GM19035 (cell line): ENCODE results near the gene UCK1.
A peak's percentile ranks its signal among the peaks of the same experiment; 100 is the strongest.
"Not testable (repeated sequence)": the region's sequence is repeated elsewhere in the genome, so short reads cannot be mapped to it uniquely, and the experiment has no call there.

Experiments
- ATAC-seq: cut with Tn5 transposase; IDR thresholded peaks from one replicate; pipeline ENCODE4 v1.9.1; 2021; ENCODE audit not compliant: unreplicated experiment

UCK1 gene

GRCh38 chr9:131523451-131524435 is 7.3 kb downstream of the UCK1 start:
- ATAC-seq, result no peak

GRCh38 chr9:131523086-131523388 is 8.0 kb downstream of the UCK1 start:
- no peak for ATAC-seq

DNA sequence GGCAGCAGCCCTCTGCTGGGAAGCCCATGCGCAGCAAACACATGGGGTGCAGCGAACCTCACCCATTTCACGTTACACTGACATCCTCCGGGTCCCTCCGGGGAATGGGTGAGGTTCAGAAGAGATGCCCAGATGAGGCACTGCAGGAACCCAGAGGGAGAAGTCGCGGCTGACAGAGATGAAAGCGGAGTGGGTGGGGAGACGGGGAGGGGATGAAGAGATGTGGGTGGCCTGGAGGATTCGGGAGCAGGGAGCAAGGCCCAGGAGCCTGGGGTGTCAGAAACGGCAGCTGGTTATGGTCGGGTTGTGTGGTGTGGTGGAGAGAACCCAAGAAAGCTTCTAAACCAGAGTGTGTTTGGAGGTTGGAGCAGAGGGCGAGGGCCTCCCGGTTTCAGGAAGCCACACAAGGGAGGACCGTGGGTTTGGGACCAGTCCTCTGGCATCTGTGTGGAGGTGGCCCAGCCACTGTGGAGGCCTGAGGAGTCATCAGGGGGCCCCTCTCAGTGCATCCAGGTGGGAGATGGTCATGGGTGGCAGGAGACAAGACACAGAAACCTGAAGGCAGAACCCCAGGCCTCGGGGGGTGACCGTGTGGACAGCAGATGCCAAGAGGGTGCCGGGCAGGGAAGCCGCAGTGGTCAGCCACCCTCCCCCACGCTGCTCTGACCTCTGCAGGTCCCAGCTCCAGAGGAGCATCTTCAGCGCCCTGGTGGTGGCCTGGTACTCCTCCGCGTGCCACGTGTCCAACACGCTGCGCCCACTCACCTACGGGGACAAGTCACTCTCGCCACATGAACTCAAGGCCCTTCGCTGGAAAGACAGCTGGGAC is 8.6 kb downstream of the UCK1 start:
- no peak for ATAC-seq

GRCh38 chr9:131521822-131522221 is 9.2 kb downstream of the UCK1 start:
- no peak for ATAC-seq

DNA sequence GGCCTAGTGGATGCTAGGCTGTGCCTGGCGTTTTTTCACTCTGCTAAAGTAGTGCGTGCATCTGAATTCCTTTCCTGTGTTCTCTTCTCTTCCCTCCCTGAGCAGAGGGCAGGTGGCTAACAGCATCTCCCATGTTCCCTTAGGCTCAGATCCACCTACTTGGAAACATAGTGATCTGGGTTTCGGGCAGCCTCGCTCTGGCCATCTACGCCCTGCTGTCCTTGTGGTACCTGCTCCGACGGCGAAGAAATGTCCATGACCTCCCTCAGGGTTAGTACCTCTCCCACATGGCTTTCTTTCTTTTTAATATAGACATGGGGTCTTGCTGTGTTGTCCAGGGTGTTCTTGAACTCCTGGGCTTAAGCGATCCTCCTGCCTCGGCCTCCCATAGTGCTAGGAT is 9.9 kb downstream of the UCK1 start:
- ATAC-seq, result no peak

GRCh38 chr9:131520503-131520902 is 10.6 kb downstream of the UCK1 start:
- no peak for ATAC-seq

GRCh38 chr9:131518553-131518952 is 12.5 kb downstream of the UCK1 start:
- ATAC-seq, result no peak

GRCh38 chr9:131517761-131518190 is 13.3 kb downstream of the UCK1 start:
- ATAC-seq, result no peak

DNA sequence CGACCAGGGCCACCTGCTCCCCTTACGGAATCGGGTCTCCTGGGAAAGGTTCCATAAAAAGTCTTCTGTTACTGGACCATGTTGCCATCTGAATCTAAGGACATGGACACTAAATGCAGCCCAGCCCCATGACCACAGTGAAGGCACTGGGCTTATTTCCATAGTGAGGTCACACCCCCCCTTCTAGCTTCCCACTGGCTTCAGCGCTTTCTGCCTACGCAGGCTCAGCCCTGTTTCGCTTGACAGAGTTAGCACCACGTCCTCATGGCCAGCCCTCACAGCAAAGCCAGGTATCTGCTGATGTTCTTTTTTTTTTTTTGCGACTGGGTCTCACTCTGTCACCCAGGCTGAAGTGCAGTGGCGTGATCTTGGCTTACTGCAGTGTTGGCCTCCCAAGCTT is 14.1 kb downstream of the UCK1 start:
- ATAC-seq, result no peak

GRCh38 chr9:131516100-131516499 is 15.0 kb downstream of the UCK1 start:
- ATAC-seq, result no peak

DNA sequence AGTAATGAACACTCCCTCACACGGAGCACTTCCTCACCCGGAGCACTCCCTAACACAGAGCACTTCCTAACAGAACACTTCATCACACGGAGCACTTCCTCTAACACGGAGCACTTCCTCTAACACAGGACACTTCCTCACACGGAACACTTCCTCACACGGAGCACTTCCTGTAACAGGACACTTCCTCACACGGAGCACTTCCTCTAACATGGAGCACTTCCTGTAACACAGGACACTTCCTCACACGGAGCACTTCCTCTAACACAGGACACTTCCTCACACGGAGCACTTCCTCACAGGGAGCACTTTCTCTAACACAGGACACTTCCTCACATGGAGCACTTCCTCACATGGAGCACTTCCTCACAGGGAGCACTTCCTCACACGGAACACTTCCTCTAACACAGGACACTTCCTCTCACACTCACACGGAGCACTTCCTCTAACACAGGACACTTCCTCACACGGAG is 15.5 kb downstream of the UCK1 start:
- not testable (repeated sequence) for ATAC-seq

- ATAC-seq, result no peak
These were observed 17.9 kb downstream of the UCK1 start for GRCh38 chr9:131513177-131513576.

DNA sequence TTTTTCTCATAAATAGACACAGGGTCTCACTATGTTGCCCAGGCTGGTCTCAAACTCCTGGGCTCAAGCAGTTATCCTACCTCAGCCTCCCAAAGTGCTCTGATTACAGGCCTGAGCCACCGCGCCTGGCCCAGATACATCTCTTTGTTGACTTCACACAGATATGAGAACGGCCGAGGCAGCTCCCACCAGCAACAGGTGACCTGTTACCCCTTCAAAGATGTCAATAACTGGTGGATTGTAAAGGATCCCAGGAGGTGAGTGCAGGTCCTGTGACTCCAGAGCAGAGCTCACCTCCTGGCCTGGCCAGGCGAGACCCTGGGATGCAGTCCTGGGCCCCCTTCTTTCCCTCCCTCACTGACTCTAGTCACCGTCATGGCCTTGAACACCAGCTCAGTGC is 19.2 kb downstream of the UCK1 start:
- no peak for ATAC-seq

GRCh38 chr9:131511416-131511815 is 19.6 kb downstream of the UCK1 start:
- no peak for ATAC-seq

GRCh38 chr9:131505012-131505411 is 26.1 kb downstream of the UCK1 start:
- ATAC-seq, result no peak

DNA sequence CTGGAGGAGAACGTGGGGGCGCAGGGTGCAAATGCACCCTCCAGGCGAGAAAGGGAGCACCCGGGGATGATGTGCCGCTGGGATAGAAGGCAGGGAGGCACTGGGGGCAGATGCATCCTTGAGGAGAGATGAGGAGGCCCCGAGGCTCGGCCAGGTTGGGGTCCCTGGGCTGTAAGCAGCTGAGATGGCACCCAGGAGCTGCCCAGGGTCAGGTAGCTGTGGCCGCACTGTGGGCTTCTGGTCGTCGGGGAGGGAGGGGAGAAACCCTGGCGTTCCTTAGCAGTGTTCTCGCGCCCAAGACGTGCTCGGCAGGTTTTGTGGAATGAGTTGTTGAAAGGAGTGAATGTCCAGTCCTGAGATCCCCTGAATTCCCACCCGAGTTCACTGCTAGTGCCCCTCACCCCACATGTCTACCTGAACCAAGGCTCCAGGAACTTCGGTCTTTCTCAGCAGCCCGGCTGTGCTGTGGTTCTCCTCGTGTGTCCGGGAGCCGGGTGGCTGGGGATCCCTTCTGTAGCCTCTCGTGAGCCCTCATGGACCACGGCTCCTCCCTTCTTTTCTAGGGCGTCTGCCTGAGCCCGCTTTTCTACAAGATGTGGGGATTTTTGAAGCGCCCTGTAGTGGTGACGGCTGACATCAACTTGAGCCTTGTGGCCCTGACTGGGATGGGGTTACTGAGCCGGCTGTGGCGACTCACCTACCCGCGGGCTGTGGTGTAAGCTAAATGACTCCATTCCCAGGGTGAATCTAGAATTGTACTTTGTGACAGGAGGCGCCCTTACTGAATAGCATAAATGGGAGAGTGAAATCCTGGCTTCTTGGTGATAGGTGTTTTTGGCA is 27.2 kb downstream of the UCK1 start:
- ATAC-seq, result no peak

DNA sequence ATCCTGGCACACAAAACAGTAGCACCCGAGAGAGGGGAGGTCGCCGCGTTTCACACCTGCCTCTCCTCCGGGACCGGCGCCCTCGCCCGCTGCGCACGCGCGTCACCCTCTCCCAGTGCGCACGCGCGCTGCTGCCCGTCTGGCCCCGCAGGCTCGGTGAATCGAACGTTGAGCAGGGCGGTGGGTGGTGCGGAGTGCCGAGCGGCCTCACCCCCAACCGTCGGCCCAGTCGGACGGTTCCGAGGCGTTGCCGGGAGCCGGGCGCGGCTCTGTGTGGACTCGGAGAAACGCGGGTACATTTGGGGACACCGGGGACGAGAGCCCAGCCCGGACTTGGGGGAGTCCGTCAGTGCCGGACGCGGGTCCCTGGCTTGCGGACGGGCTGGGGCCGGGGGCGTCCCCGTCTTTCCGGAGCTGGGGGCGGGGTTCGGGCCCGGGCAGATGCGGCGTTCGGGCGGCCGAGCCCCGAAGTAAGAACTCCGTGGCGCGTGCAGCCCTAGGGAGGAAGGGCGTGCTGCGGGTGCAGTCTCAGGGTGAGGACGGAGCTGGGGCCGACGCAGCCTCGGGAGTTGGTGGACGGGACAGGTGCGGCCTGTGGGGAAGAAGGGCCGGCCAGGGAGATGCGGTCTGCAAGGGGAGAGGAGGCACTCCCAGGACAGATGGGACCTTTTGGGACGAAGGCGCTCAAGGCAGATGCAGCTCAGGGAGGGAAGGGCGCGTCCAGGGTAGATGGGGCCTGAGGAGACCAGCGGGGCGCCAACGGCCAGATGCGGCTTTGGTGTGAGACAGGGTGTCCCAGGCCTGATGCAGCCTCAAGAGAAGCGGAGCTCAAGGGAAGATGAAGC is 28.1 kb downstream of the UCK1 start, which contains the start of gene POMT1:
Gene POMT1, plus strand, starts transcription at position 138 of the 845 bp plus-strand sequence. CDS start 1,301 bp downstream, outside the sequence.
- ATAC-seq, result peak; percentile 74

DNA sequence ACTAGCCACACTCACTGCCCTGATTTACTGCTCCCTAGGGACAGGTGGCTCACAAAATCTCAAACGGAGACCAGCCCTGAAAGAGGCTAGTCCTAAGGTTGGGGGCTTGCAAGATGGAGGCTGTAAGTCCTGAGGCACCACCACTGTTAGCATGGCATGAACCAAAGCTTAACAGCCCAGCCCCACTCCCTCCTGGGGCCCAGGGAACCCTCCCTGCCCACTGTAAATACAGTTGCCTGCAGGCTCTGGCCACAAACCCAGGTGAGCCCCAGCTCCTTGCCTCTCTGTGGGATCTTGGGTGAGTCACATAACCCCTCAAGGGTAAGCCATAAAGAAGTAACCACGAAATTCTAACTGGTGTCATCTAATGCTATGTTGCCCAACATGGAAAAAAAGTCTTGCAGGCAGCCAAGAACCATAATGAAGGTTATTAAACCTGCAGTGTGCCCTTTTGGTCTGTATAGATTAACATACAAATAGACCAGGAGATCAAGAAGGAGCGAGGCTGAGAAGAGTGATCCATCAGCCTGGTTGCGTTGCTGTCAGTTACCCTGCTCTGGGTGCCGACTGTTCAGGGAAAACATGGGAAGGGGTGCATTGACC is 30.0 kb downstream of the UCK1 start:
- ATAC-seq, result no peak

DNA sequence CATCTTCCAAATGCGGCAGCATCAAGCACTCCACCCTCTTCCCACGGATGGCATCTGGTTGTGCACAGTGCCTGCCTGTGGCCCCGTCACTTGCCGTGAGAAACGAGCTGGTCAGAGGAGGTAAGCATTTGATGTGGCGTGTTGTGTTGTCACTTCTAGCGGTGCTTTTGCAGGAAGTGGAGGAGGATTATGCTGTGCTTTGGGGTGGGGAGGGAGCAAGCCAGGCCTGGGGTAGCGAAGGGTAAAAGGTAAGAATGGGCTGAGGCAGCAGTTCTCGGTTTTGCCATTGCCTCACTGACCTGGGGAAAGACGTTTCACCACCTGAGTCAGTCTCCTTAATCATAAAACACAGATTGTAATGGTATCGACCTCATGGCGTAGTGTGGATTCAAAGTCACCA is 30.7 kb downstream of the UCK1 start:
- no peak for ATAC-seq
